GM18520 (cell line): ENCODE data around the gene OR7C1.
"Not testable (repeated sequence)": the region's sequence is repeated elsewhere in the genome, so short reads cannot be mapped to it uniquely, and the experiment has no call there.

Experiments used
- ATAC-seq: cut with Tn5 transposase; IDR thresholded peaks from one replicate; pipeline ENCODE4 v1.9.1; 2021; ENCODE audit not compliant: unreplicated experiment

Gene OR7C1

DNA sequence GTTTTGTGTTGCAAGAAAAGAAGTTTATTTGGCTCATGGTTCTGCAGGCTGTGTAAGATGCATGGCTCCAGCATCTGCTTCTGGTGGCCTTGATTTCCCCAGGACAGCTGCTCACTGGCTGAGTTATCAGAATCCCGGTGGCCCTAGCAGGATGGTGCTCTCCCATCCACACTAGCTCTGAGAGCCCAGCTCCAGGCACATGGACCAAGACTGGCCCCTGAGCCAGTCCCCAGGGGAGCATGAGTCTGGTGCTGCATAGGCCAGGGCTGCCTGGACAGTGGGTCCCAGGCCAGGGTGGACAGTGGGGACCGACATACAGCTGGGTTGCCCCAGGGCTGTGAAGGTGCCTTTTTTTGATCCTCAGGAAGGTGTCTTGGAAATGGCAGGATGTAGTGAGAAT, 67.0 kb downstream of the OR7C1 start:
- ATAC-seq, result no peak

- no peak for ATAC-seq
Observed at GRCh38 chr19:14767466-14767971, 67.5 kb downstream of the OR7C1 start.

DNA sequence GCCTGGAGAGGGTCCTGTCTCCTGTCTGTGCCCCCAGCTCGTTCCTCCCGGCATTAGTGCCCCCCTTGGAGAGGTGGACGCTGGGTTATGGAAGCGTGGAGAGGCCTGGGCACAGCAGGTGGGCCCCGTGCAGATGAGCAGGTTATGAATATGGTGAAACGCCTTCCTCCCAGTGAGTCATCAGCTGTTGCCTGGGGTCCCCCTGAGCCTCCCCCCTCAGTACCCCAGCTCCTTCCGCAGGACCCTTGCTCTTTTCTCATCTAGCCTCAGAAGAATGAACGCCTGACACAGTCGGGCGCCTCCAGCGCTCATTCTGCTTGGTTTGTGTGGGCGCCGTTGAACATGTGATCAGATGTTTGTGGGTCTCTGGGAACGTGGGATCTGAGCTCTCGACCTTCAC, 69.1 kb downstream of the OR7C1 start:
- ATAC-seq, result not testable (repeated sequence)

DNA sequence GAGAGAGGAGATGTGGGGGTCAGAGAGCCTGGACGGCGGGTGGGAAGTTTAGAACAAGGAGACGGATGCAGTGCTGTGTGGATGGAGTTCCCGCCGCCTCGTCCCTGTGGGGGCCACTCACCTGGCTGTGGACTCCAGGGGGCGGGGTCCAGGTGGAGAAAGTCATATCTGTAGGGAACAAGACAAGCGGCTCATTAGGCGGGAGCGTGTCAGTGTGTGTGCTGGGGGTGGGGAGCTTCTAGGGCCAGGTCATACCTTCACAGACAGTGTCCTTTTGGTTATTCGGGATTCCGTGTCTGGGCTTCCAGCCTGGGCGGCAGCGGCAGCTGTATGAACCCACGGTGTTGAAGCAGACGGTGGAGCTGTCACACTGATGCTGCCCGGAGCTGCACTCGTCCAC, 69.6 kb downstream of the OR7C1 start:
- ATAC-seq, result not testable (repeated sequence)

- no peak for ATAC-seq
Observed at GRCh38 chr19:14764401-14764800, 70.6 kb downstream of the OR7C1 start.

DNA sequence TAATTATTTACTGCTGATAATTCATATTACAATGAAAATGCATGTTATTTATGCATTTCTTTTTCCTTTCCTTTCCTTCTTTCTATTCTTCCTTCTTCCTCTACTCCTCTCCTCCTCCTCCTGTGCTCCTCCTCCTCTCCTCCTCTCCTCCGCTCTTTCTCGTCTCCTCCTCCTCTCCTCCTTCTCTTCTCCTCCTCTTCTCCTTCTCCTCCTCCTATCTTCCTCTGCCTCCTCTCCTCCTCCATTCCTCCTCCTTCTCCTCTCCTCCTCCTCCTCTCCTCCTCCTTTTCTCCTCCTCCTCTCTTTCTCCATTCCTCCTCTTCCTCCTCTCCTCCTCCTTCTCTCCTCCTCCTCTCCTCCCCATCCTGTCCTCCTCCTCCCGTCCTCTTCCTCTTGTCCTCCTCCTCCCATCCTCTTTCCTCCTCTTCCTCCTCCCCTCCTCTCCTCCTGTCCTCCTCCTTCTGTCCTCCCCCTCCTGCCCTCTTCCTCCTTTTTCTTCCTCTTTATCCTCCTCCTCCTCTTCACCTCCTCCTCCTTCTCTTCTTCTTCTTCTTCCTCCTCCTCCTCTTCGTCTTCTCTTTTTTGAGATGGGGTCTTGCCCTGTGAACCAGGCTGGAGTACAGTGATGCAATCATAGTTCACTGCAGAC, 71.4 kb downstream of the OR7C1 start:
- no peak for ATAC-seq

GRCh38 chr19:14762111-14762510, 72.9 kb downstream of the OR7C1 start:
- no peak for ATAC-seq

DNA sequence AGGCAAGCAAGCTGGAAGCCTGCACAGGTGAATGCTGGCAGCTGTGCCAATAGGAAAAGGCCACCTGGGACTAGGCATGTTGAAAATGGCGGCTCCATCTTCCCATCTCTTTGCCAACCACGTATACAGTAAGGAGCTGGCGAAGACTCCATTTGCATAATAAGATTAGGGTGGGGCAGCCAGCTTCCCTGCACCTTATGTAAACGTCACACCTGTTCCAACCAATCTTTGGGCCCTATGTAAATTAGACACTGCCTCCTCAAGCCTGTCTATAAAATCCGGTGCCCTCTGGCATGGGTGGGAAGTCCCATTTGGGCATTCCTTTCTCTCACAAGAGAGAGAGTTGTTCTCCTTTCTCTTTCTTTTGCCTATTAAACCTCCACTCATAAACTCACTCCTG, 73.4 kb downstream of the OR7C1 start:
- ATAC-seq, result no peak

DNA sequence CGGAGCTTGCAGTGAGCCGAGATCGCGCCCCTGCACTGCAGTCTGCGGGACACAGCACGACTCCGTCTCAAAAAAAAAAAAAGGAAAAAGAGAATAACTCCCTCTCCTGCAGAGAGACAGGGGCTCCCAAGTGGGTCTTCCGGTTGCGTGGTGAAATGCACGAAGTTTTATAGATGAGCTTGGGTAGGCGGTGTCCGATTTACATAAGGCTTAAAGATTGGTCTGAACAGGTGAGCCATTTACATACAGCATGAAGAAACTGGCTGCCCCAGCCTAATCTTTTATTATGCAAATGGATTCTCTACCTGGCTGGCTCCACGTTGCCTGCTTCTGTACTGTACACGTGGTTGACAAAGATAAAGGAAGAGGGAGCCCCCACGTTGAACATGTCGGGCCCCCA, 76.2 kb downstream of the OR7C1 start:
- no peak for ATAC-seq

DNA sequence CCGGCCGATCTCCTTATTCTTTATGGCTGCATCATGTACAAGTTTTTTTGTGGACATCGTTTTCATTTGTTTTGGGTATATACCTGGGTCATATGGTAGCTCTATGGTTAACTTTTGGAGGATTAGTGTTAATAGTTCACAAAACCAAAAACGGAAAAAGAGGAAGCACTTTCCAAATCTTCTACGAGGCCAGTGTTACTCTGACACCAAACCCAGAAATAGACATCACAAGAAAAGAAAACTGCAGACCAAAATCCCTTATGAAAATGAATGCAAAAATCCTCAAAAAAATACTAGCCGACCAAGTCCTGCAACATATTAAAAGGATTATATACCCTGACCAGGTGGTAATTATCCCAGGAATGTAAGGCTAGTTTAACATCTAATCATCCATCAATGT, 86.4 kb downstream of the OR7C1 start:
- ATAC-seq, result no peak
